Measurements from ENCODE around the gene TFAP2B.

Gene TFAP2B

DNA sequence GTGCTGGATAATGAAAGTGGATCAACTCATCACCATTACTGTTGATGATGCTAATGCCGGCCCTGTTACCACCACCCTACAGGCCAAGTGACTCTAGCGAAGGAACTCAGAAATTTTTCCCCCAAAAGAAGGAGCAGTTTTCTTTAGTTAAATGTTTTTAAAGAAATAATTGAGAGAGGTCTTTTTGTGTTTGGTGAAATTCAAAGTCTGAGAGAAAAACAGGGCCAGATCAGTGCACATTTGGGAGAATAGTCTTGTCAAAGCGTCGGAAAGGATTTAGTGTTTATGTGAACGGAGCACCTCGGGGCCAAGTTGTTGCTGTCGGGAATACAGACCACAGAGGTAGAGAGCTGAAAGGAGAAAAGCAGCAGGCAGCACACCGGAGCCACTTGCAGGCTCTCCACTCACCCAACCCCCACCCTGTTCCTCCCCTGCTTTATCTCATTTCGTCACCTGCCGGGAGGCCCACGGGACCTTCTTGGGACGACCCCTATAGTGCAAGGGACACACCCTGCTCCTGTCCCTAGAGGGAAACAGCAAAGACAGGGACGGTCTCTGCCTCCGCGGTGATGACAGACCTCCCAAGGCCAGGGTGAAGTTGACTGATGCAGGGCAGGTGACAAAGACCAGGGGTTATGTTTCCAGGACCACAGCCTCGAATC lies 6.8 kb downstream of the TFAP2B start:
- DNase-seq: no peak

DNA sequence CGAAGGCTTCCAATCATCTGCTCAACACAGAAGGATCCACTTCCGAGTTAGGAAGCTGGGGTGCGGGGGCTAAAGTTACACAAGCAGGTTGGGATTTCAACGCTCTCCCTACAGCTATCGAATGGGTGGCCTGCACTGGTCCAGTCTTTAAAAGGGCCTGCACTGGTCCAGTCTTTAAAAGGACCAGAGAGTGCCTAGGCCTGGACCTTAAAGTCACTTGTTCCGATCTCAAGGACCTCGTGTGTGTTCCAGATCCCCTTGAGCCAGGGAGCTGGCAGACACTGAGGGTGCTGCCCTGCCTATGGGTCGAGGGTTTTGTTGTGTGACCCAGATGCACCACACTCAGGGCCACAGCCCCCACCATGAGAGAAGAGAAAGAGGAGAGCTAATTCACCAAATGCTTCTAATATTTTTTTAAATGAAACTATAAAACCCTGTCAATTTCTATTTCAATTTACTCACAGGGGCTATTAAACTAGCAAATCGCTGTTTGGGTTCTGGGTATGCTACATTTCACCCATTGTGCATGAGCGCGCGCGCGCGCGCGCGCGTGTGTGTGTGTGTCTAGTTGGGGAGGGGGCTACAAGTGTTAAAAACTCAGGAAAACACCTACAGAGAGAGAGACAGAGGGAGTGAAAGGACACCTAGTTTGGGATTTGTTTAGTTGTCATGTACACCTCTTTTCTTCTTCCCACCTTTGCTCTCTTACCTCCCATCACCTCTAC lies 7.5 kb downstream of the TFAP2B start:
- DNase-seq: no peak

GRCh38 chr6:50826803-50827202 lies 8.1 kb downstream of the TFAP2B start:
- no peak for DNase-seq

DNA sequence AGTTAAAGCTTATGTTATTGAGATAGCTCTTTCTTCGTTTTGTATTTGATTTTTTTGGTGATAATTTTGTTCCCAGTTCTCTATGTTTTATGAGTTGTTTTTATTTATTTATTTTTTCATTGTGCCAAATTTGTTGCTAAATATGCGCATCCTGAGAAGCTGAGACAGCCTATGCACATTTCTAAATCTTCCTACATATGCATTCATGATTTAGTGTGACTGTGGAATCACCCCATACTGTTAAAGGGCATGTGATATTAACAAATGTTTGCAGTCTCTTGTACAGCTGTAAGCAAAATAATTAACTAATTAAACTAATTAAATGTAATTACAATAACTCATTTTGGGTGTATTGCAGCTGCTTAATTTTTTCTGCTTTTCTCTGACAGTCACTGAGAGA lies 10.4 kb downstream of the TFAP2B start:
- DNase-seq: no peak

GRCh38 chr6:50829898-50830444 lies 11.3 kb downstream of the TFAP2B start:
- DNase-seq: no peak

DNA sequence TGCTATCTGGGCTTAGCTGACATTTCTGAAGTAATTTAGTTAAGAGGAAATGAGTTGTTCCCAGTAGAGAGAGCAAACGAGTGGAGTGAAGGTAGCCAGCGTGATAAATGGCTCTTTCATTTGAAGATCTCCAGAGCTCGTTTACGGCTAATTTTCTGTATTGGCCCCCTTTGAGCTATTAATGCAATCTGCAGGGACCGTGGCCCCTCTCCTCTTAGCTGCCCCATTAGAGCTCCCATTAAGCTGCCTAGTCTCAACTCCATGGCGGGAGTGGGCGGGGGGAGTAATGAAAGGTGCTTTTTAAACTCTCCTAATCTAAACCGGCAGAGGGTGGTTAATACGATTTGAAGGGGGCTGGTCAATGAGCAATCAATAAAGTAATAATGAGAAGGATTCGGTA lies 12.5 kb downstream of the TFAP2B start:
- DNase-seq: no peak

GRCh38 chr6:50832912-50833311 lies 14.2 kb downstream of the TFAP2B start:
- no peak for DNase-seq

GRCh38 chr6:50834929-50835410 lies 16.3 kb downstream of the TFAP2B start:
- no peak for DNase-seq

- no peak for DNase-seq
Measured at GRCh38 chr6:50836231-50836630, 17.6 kb downstream of the TFAP2B start.

GRCh38 chr6:50837589-50838445 lies 19.1 kb downstream of the TFAP2B start:
- no peak for DNase-seq

DNA sequence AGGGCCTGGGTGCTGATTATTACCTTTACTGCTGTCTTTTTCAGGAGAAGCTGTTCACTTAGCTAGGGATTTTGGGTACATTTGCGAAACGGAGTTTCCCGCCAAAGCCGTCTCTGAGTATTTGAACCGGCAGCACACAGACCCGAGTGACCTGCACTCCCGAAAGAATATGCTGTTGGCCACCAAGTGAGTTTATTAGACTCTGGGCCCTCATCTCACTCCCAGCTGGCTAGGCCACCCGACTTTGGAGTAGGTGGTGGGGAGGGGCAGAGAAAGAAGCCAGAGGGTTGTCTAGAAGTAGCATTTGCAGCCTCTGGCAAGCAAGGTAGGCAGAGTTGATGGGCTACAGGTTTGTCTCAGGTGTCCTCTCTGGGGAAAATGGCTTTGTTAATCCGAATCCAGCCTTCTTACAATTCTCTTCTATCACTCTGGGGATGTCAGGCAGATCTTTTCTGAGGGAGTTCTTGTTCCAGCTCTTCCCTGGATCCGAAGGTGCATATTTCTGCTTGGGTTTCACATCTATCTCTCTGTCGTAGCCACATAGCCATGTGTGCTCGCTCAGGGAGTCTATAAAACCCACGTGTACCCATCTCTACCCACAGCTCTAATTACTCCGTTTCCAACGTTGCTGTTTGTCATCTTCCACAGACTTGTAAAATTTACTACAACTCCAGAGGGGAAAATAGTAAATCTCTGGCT lies 21.6 kb downstream of the TFAP2B start:
- DNase-seq: no peak

DNA sequence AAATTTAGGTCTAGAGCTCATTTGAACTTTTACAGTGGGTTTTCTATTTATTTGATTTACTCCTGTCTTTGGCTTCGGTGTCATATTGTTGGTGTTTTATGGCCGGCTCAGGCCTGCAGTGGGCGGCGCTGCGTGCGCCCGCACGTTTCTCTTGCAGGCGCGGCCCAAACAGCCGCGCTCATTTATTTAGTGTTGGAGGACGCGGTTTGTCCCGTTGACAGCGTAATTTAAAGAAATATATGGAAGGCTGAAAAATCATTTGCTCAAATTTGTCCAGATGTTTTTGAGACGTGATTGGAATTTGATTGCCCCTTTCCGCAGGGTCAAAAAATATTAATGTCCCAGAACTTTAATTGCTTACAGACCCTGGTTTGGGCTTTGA lies 22.1 kb downstream of the TFAP2B start:
- DNase-seq: no peak

DNA sequence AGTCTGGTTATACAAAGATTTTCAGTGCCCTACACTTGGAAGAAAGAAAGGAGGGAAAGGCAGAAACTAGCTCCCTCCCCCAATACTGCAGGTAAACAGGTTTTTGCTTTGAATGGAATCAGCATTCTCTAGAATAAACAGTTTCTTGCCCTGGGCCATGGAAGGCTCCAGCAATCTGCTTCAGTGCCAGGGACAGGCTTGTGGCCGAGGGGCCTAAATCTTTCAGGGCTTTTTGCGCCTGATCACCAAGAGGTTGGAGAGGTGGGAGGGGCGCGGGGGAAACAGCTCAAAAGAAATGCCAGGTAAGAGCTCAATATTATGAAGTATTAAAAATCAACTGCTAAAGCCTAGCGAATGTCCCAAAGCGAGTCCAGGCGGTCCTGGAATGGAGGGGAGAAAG lies 23.8 kb downstream of the TFAP2B start:
- no peak for DNase-seq

DNA sequence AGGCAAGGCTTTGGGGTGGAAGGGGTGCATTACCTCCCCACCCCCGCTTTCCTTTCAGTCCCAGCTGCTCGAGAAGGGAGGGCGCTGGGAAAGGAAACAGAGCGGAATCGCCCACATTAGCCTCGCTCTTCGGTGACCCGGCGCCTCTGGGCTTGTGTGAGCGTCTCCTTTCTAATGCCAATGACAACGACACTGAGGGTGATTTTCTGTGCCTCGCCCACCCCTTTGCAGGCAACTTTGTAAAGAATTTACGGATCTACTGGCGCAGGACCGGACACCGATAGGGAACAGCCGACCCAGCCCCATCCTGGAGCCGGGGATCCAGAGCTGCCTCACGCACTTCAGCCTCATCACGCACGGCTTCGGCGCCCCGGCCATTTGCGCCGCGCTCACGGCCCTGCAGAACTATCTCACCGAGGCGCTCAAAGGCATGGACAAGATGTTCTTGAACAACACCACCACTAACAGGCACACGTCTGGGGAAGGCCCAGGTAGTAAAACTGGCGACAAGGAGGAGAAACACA lies 24.3 kb downstream of the TFAP2B start:
- DNase-seq: no peak

GRCh38 chr6:50843842-50844241 lies 25.2 kb downstream of the TFAP2B start:
- no peak for DNase-seq

GRCh38 chr6:50845499-50846143 lies 26.9 kb downstream of the TFAP2B start:
- no peak for DNase-seq

- DNase-seq: no peak
Measured at GRCh38 chr6:50846144-50846851, 27.6 kb downstream of the TFAP2B start.

DNA sequence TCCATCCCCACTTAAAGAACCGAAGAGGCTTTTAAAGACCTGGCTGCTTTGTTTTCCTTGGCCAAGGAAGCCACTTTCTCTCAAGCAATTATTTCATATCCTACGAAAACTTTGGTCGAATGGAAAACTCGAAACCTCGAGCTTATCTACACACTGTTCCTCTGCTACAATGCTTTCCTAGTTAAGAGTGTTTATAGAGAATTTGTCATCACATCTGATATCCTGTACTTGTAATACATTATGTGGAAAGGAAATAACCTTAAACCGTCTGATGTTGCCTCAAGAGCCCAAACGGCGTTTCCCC lies 28.1 kb downstream of the TFAP2B start:
- DNase-seq: no peak

GRCh38 chr6:50847890-50848594 lies 29.4 kb downstream of the TFAP2B start:
- DNase-seq: no peak

GRCh38 chr6:50848989-50849795 lies 30.5 kb downstream of the TFAP2B start:
- no peak for DNase-seq

Data from central memory CD4-positive, alpha-beta T cell (primary cell).